Subcutaneous abdominal adipose tissue (tissue), 5 donors: ENCODE measurements around the gene HOXC11.

Experiments used
- H3K27ac ChIP-seq: one replicate; pipeline ENCODE4 v1.7.0; 2013; ENCODE audit warnings: low read depth, mild to moderate bottlenecking, inconsistent platforms, low read length, moderate library complexity
- H3K27me3 ChIP-seq, 5 donors: one replicate each; pipeline ENCODE4 v1.7.0; 2013; ENCODE audit warnings: low read length in 5 of 5, inconsistent platforms in 1 of 5; ENCODE audit not compliant: control insufficient read depth in 5 of 5, insufficient read depth in 4 of 5
- H3K36me3 ChIP-seq, 5 donors: one replicate each; pipeline ENCODE4 v1.7.0; 2013; ENCODE audit warnings: low read length in 5 of 5; ENCODE audit not compliant: control insufficient read depth in 5 of 5, insufficient read depth in 5 of 5
- H3K4me1 ChIP-seq, 5 donors: one replicate each; pipeline ENCODE4 v1.7.0; 2013; ENCODE audit warnings: low read length in 5 of 5, mild to moderate bottlenecking in 3 of 5, moderate library complexity in 1 of 5; ENCODE audit not compliant: control insufficient read depth in 5 of 5, insufficient read depth in 5 of 5
- H3K4me3 ChIP-seq, 5 donors: one replicate each; pipeline ENCODE4 v1.7.0; 2013; ENCODE audit warnings: low read length in 5 of 5, low read depth in 1 of 5
- H3K9ac ChIP-seq, 5 donors: one replicate each; pipeline ENCODE4 v1.7.0; 2013; ENCODE audit warnings: low read length in 5 of 5, mild to moderate bottlenecking in 4 of 5, moderate library complexity in 3 of 5
- H3K9me3 ChIP-seq, 5 donors: one replicate each; pipeline ENCODE4 v1.7.0; 2013; ENCODE audit warnings: low read length in 5 of 5; ENCODE audit not compliant: control insufficient read depth in 5 of 5
- donor health status: healthy.
- donor health status: healthy.
- donor health status: healthy.
- donor health status: healthy.
- donor health status: healthy.

The HOXC11 gene

DNA sequence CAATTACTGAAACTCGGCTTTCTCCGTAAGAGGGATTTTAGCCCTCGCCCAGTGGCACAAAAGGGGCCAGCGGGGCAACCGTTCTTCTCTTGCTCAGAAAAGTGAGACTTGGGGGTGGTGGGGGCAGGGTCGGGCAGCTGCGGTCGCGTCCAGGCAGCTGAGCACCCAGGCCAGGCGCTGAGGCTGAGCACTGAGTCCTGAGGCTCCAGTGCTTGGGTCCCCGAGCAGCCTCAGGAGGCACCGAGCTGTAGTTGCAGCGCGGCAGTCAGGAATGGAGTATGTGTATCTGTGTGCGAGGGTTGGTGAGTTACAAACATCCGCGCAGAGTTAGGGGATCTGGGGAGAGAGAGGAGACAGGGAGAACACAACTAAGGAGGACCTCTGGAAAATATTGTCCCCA lies 51.2 kb downstream of the HOXC11 start:
- H3K36me3 ChIP-seq, result no peaks in the 10 kb centered on the region
- peak overlapping the region; percentile 16 to 88 (median 51) for H3K9ac ChIP-seq
- H3K9me3 ChIP-seq, result no peaks in the 10 kb centered on the region
- H3K27ac ChIP-seq, result peak overlapping the region; percentile 92
- peaks cover 8 to 97% (median 94%) of the 10 kb centered on the region in 5 donors for H3K4me1 ChIP-seq
- peak overlapping the region; percentile 24 to 49 (median 47) for H3K4me3 ChIP-seq
- H3K27me3 ChIP-seq, result peaks cover 0 to 48% (median 4%) of the 10 kb centered on the region in 5 donors

DNA sequence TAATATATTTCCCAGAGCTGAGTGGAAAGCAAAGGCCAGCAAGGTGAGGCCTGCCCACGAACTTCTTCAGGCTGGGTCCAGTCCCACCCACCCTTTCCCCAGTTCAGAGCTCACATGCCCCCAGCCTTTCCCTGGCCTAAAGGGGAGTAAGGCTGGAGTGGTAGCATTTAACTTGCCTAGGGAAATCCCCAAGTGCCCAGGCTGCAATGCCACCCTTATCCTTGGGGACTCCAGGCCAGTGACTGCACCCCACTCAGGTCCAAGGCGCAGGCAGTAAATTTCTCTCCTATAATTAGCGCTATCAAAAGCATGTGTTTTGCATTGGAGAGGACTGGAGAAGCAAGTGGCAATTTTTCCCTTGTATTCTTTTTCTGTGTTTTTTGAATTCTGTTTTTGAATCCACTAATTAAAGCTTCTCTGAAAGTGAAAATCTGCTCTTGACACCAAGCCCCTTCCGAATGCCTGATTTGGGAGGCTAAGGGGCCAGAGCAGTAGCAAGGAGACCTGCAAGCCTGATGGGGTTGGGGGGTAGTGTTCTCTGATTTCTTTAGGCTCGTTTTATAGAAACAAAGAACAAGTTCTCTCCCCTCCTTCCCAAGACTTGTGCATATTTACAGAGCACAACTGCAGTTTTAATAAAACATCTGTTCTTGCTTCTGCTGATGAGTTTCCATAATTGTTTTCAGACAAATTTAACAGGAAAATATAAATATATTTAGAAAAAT lies 51.8 kb downstream of the HOXC11 start:
- Histone ChIP-seq H3K4me1 (peaks cover 8 to 96% (median 93%) of the 10 kb centered on the region in 5 donors), H3K4me3 (peak overlapping the region in 4 of 5 donors; percentile 39 to 49 (median 48)), H3K27me3 (peaks cover 0 to 49% (median 4%) of the 10 kb centered on the region in 5 donors), H3K27ac (peak overlapping the region; percentile 92), H3K9ac (peak overlapping the region; percentile 16 to 88 (median 64)), H3K9me3 (no peaks in the 10 kb centered on the region), H3K36me3 (no peaks in the 10 kb centered on the region)

DNA sequence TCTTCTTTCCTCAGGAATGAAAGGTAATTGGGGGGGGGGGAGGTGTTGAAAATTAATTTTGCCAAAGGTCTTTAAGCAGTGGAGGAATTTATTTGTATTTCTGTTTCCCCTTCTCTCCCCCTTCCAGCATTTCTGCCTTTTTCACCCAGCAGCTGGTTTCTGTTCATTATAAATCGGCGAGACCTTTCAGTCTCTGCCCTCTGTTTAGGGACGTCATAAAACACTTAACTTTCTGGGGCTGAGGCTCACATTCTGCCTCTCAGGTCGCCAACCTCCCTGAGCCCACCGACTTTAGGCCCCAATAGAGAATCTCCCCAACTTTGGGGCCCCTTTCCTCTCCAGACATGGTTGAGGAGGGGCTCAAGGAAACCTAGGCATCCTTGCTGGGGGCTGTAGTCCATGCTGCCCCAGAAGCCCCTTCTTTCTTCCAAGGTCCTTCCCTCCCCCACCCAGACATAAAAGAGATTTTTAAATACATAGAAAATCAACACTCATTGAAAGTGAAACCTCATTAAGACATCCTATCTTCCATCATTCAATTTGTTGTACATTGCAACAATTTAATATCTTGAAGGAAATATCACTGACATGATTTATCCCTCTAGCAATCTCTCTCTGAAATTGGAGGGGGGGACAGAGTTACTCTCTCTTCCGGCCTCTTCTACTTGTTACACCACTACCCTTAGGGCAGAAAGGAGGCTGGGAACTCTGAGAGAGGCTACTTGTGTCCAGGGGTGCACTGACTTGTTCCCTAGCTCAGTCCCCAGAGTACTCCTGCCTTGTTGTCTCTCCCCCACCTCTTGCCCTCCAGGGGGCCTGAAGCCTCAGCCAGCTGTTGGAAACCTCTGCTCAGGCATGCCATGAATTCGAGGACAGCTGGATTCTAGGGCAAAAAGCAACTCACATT lies 52.8 kb downstream of the HOXC11 start:
- H3K27ac ChIP-seq, result peak overlapping the region; percentile 92
- H3K27me3 ChIP-seq, result peaks cover 0 to 48% (median 4%) of the 10 kb centered on the region in 5 donors
- H3K4me1 ChIP-seq, result peaks cover 3 to 94% (median 89%) of the 10 kb centered on the region in 5 donors

DNA sequence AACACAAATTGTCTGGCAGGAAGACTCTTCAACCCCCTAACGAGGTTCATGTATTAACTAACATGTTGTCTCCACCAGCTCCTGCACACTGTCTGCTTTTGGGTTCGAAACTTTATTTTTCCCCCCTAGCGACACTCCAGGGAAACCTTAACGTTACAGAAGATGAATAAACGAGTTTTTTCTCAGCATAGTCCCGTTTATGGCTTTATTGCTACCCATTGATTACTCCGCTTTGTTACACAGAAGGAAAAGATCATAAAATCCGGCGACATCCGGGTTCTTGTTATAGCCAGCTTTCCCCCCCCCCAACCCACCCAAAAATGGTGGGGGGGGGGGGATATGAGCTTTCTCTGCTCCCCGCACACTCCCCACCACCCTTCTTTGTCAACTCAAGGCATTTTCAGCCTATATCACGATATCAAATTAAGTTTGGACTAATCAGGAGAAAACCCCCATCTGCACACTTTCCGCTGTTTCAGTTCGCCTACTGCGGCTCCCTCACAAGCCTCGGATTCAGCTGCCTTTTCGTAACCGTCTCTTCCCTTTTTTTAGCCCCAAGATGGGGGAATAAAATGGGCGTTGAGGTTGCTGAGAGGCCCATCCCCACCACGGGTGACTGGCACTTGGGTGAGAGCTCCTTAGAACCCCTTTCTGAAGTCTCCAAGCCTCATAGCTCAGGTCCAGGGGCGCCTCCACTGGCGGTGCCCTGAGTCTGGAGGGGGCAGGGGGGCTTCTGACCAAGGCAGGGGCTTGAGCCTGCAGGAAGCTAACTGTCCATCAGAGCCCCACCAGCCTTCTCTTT lies 53.9 kb downstream of the HOXC11 start:
- Histone ChIP-seq H3K4me1 (peaks cover 3 to 94% (median 89%) of the 10 kb centered on the region in 5 donors), H3K9me3 (no peaks in the 10 kb centered on the region), H3K9ac (peak overlapping the region in 3 of 5 donors; percentile 59 to 86 (median 73)), H3K36me3 (no peaks in the 10 kb centered on the region), H3K27me3 (peaks cover 0 to 53% (median 2%) of the 10 kb centered on the region in 5 donors), H3K27ac (peak overlapping the region; percentile 92), H3K4me3 (peak overlapping the region in 3 of 5 donors; percentile 11 to 40 (median 21))

More for the DNA sequence above, 52.8 kb downstream of the HOXC11 start:
- Histone ChIP-seq H3K36me3 (no peaks in the 10 kb centered on the region), H3K9me3 (no peaks in the 10 kb centered on the region), H3K4me3 (peak overlapping the region; percentile 8 to 55 (median 37)), H3K9ac (peak overlapping the region in 4 of 5 donors; percentile 32 to 86 (median 68))
